Thyroid gland (tissue), 4 donors: ENCODE results near the gene SCMH1. TPM values are rescaled to one million over a fixed set of nuclear protein-coding genes. Genes with fewer than 3 reads are reported as not detected.
A peak's percentile ranks its signal among the peaks of the same experiment; 100 is the strongest.

Experiments used
- DNase-seq, 2 donors: peaks; one replicate each; pipeline ENCODE4 v3.0.0-alpha.2; 2019
- H3K27ac ChIP-seq, 3 donors: fragments of 200-600 bp; sonication (generic); 1 replicate in 2 of 3; 2 replicates in 1 of 3; pipeline ENCODE4 v1.5.1; 2016 to 2019; ENCODE audit warnings: mild to moderate bottlenecking in 1 of 3, moderate library complexity in 1 of 3
- H3K27me3 ChIP-seq: fragments of 200-600 bp; sonication (generic); one replicate; pipeline ENCODE4 v1.5.1; 2019
- H3K36me3 ChIP-seq, 2 donors: fragments of 200-600 bp; sonication (generic); one replicate each; pipeline ENCODE4 v1.5.1; 2016 to 2019
- H3K4me1 ChIP-seq, 2 donors: fragments of 200-600 bp; sonication (generic); one replicate each; pipeline ENCODE4 v1.5.1; 2017 to 2019
- H3K4me3 ChIP-seq, 3 donors: fragments of 200-600 bp; sonication (generic); replicated peaks in 1 of 3; 1 replicate in 2 of 3; 2 replicates in 1 of 3; pipeline ENCODE4 v1.5.1; 2016; ENCODE audit warnings: mild to moderate bottlenecking in 1 of 3
- H3K9me3 ChIP-seq: fragments of 200-600 bp; sonication (generic); one replicate; pipeline ENCODE4 v1.5.1; 2017
- POLR2A ChIP-seq, 2 donors: fragments of 450-650 bp; IDR thresholded peaks; one replicate each; pipeline ENCODE4 v1.6.1; 2017; ENCODE audit warnings: antibody characterized with exemption in 2 of 2, mild to moderate bottlenecking in 2 of 2, moderate library complexity in 1 of 2
- WGBS, 2 donors: methylation state at CpG; one replicate each; pipeline ENCODE4 v1.1.5; 2017; 5-methylcytosine and 5-hydroxymethylcytosine counted together
- intact Hi-C: fragments of 100-400 bp; cut with DNase I; formaldehyde crosslinking; loops from one replicate; pipeline ENCODE4 v1.15.1; 2023
- total RNA-seq, 4 donors: library from RNA; depleted of rRNA; stranded (reverse); fragments of >200 nt; gene quantifications; one replicate each; pipeline ENCODE4 v1.2.3, GENCODE V29; 2016
- TF ChIP-seq, protein P1 (sequence below), 6 experiments: fragments of 200-600 bp in 3 of 6; fragments of 450-650 bp in 3 of 6; sonication (generic) in 3 of 6; IDR thresholded peaks; one replicate each; pipeline ENCODE4 v1.5.1; 2016 to 2019; ENCODE audit warnings: antibody characterized with exemption in 6 of 6, mild to moderate bottlenecking in 2 of 6, inconsistent platforms in 1 of 6, moderate library complexity in 1 of 6

The SCMH1 gene
- total RNA-seq, 4 donors from 2014 or later, result 30.6 to 93.0 (median 47.5) TPM

DNA sequence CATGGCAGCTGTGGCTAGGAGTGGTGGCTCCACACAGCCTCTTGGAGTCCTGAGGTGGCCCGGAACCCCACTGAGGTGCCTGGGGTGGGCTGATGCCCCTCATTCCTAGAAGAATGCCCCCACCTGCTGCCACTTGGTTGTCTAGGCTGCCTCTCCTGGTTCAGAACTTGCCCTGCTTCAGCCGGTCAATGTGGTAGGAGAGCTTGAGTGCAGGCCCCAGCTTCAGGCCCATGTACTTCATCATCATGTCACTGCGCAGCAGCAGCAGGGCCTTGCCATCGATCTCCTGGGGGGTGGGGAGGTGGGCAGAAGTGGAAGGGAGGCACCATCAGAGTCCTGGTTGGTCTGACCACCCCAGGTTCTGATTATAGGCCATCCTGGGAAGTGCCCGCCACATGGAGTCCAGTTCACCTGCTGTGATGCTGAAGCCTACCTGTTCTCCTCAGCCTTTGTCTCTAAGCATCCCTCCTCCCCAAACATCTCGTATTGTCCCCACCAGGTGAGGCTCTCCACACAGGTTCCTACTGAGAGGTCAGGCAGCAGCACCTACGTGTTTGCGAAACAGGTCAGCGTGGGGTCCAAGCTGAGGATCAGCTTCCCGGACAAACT is 214.0 kb downstream of the SCMH1 start:
- H3K27me3 ChIP-seq, result no peaks in the 10 kb centered on the region
- no peaks in the 10 kb centered on the region for H3K9me3 ChIP-seq
- intact Hi-C loops, result no loop called here
- DNase-seq, result no peak
- H3K27ac ChIP-seq, result no peak overlapping the region
- H3K4me1 ChIP-seq, result no peaks in the 10 kb centered on the region
- TF ChIP-seq POLR2A (IDR thresholded peaks at IDR 0.05), result no peak
- WGBS, 2 donors, result 98 to 99% methylated on average over 9 to 10 of the region's 10 CpGs
- H3K4me3 ChIP-seq, result no peak overlapping the region
- peaks cover 17 to 25% of the 10 kb centered on the region in 2 donors for H3K36me3 ChIP-seq

DNA sequence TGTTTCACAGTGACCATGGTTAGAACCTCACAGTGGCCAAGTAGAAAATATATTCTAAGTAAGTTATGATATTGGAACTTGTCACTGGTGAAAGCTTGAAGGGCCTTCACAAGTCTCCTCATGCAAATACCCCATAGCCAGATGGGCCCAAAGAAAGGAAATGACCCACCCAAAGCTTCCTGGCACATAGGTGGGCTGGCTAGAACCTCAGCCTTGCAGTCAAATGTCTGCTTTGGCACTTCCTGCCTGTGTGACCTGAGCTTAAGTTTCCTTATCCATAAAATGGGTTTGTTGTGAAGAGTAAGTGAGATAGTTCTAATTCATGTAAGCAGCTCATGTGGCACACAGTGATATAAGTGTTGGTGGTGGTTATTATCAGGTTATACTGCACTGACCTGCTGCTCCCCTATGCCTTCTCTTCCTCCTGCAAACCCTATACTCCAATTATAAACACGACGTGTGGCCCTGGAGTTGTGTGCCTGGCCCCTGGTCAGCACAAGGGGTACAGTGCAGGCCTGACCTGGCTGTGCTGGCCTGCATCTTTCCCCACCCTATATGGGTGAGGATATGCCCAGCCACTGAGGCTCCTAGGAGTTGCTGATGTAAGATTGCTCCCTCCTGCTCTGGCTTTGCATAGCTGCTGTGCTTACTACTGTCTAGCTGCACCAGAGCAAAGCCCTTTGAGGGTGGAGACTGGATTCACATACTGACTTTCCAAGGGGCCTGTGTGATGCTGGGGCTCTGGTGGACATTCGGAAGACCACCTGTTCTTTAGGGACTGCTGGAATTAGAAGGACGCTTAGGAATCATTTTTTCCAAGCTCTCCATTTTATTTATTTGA is 215.9 kb downstream of the SCMH1 start:
- peaks cover 0 to 7% of the 10 kb centered on the region in 2 donors for H3K4me1 ChIP-seq
- no peak for DNase-seq
- no peaks in the 10 kb centered on the region for H3K27me3 ChIP-seq
- 97% methylated on average over 4 of the region's 4 CpGs for WGBS, 2 donors
- H3K27ac ChIP-seq, result no peak overlapping the region
- no peak overlapping the region for H3K4me3 ChIP-seq
- H3K9me3 ChIP-seq, result no peaks in the 10 kb centered on the region
- TF ChIP-seq POLR2A (IDR thresholded peaks at IDR 0.05), result no peak
- TF ChIP-seq, protein P1, sequence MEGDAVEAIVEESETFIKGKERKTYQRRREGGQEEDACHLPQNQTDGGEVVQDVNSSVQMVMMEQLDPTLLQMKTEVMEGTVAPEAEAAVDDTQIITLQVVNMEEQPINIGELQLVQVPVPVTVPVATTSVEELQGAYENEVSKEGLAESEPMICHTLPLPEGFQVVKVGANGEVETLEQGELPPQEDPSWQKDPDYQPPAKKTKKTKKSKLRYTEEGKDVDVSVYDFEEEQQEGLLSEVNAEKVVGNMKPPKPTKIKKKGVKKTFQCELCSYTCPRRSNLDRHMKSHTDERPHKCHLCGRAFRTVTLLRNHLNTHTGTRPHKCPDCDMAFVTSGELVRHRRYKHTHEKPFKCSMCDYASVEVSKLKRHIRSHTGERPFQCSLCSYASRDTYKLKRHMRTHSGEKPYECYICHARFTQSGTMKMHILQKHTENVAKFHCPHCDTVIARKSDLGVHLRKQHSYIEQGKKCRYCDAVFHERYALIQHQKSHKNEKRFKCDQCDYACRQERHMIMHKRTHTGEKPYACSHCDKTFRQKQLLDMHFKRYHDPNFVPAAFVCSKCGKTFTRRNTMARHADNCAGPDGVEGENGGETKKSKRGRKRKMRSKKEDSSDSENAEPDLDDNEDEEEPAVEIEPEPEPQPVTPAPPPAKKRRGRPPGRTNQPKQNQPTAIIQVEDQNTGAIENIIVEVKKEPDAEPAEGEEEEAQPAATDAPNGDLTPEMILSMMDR (IDR thresholded peaks at IDR 0.05), result no peak
- intact Hi-C loops, result no loop called here
- peaks cover 10 to 21% of the 10 kb centered on the region in 2 donors for H3K36me3 ChIP-seq

DNA sequence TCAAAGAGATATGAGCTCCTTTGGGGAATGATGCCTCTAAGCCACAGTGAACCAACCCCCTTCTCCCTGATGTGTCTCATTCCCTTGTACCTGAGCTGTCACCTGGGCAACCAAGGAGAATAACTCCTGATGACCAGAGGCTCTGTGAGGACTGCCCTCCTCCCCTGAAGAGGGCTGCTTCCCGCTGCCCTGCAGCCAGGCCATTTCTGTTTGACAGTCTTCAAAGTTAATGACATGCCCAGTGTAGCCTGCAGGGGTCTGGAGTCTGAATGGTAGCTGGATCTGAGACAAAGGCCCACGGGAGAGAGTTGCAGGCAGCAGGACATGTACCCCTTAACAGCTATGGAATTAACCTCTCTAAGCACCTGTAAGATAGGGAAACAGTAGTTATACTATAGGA is 217.2 kb downstream of the SCMH1 start:
- peaks cover 10 to 17% of the 10 kb centered on the region in 2 donors for H3K36me3 ChIP-seq
- H3K27me3 ChIP-seq, result no peaks in the 10 kb centered on the region
- WGBS, 2 donors, result 71% methylated on average over 2 of the region's 2 CpGs
- H3K9me3 ChIP-seq, result no peaks in the 10 kb centered on the region
- no peak for DNase-seq
- no peak overlapping the region for H3K4me3 ChIP-seq
- H3K27ac ChIP-seq, result no peak overlapping the region
- TF ChIP-seq, protein P1 (IDR thresholded peaks at IDR 0.05), result no peak
- no peak for TF ChIP-seq POLR2A (IDR thresholded peaks at IDR 0.05)
- H3K4me1 ChIP-seq, result peaks cover 10 to 19% of the 10 kb centered on the region in 2 donors
- intact Hi-C loops, result no loop called here

DNA sequence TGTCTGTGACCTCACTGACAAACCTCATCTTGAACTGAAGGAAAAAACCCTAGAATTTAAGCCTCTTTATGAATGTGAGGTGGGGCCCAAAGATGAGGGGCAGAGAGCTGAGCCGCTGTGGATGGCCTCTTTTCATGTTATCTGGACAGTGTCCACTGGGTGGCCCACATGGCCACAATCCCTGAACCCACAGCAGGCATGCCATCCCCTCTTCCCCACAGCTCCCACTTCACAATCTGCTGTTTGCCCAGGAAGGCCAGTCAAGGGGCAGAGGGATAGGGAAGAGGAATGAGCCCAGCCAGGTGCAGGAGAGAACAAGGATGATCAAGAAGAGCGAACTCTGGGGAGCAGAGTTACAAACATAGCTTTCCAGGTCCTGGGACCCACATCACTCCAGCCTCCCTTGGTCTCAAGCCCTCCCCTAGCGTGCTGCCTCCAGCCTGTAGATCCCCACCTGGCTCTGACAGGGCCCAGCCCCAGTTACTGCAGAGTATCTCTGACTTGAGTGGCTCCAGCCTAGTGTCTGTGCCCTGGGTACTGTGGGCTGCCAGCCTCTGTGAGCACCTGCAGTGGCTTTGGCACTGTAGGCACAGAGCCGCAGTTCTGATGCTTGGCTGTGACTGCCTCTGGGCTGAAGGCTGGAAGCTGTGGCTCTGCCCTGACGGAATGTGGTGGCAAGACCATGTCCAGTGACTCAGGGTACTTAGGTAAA is 218.7 kb downstream of the SCMH1 start:
- H3K4me3 ChIP-seq, result no peak overlapping the region
- peaks cover 10 to 13% of the 10 kb centered on the region in 2 donors for H3K36me3 ChIP-seq
- H3K4me1 ChIP-seq, result peaks cover 10 to 24% of the 10 kb centered on the region in 2 donors
- no peaks in the 10 kb centered on the region for H3K9me3 ChIP-seq
- no peaks in the 10 kb centered on the region for H3K27me3 ChIP-seq
- WGBS, 2 donors, result 94 to 99% methylated on average over 5 of the region's 5 CpGs
- TF ChIP-seq, protein P1 (IDR thresholded peaks at IDR 0.05), result peak in 2 of 6 experiments; percentile 10 to 18
- no peak for TF ChIP-seq POLR2A (IDR thresholded peaks at IDR 0.05)
- intact Hi-C loops, result no loop called here
- DNase-seq, result no peak
- H3K27ac ChIP-seq, result no peak overlapping the region

DNA sequence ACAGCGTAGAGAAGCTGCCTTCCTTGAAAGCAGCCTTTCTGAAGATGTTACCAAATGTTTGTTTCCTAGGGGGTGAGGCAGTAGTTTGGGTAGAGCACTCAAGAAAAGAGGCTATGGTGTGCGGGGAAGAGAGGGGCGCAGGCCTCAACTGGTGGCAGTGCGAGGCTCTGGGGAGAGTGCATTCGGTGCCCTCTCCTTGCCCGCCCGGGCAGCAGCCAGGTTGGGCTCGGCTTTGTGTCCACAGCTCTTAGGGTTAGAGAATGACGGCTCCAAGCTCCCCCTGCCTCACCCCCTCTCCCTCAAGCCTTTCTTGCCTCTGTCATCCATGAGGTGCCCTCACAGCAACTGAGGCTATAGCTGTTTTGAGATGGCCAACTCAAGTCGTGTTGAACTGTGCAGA is 219.7 kb downstream of the SCMH1 start:
- Histone ChIP-seq H3K36me3 (peaks cover 3 to 4% of the 10 kb centered on the region in 2 donors), H3K4me1 (peaks cover 10 to 24% of the 10 kb centered on the region in 2 donors), H3K27me3 (no peaks in the 10 kb centered on the region), H3K27ac (no peak overlapping the region), H3K4me3 (no peak overlapping the region), H3K9me3 (no peaks in the 10 kb centered on the region)
- no peak for DNase-seq
- no peak for TF ChIP-seq POLR2A (IDR thresholded peaks at IDR 0.05)
- TF ChIP-seq, protein P1 (IDR thresholded peaks at IDR 0.05), result no peak
- WGBS, 2 donors, result 91 to 93% methylated on average over 10 of the region's 10 CpGs
- intact Hi-C loops, result no loop called here
